Measurements from ENCODE around the gene CNN2.

Gene CNN2

DNA sequence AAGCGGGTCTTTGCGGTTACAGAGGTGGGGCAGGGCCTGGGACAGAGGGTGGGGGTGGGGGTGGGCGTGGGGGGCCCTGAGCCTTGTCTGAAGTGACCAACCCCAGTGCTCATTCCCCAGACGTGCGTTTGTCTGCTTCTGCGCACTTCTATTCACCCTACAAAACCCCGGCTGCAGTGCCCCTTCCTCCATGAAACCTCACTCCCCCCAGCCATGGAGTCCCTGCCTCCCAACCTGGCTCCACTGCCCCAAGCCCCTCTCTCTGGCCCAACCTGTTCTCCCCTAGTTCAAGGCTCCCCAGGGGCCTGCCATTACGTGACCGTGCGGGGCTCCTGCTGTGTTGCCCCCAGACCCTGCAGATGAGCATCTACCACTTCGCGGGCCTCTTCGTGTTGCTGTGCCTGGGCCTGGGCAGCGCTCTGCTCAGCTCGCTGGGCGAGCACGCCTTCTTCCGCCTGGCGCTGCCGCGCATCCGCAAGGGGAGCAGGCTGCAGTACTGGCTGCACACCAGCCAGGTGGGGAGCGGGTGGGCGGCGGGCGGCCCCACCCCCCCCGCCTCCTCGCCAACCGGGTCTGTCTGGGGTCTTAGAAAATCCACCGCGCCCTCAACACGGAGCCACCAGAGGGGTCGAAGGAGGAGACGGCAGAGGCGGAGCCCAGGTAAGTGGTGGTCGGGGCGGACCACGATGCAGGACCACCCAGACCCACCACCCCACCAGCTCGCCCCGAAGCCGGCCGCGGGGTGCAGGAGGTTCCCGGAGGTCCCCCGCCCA is 18.0 kb upstream of the CNN2 start:
- DNase-seq: no peak
- in situ Hi-C loops (cut with HindIII; ENCODE audit: low pct_ligation_motif_present, low pct_unique_long_range_greater_than_20kb, low sequenced_read_pairs): no loop called here

GRCh38 chr19:1009041-1009980 is 17.1 kb upstream of the CNN2 start:
- no peak for DNase-seq

GRCh38 chr19:1009981-1010538 is 16.3 kb upstream of the CNN2 start:
- DNase-seq: no peak
- in situ Hi-C loops (cut with HindIII; ENCODE audit: low pct_ligation_motif_present, low pct_unique_long_range_greater_than_20kb, low sequenced_read_pairs): no loop called here

More at GRCh38 chr19:1009041-1009980, 17.1 kb upstream of the CNN2 start:
- in situ Hi-C loops (cut with HindIII; ENCODE audit: low pct_ligation_motif_present, low pct_unique_long_range_greater_than_20kb, low sequenced_read_pairs): no loop called here

- DNase-seq: no peak
- in situ Hi-C loops (cut with HindIII; ENCODE audit: low pct_ligation_motif_present, low pct_unique_long_range_greater_than_20kb, low sequenced_read_pairs): no loop called here
These were observed 15.6 kb upstream of the CNN2 start for GRCh38 chr19:1010586-1011510.

GRCh38 chr19:1011831-1012333 is 14.5 kb upstream of the CNN2 start:
- in situ Hi-C loops (cut with HindIII; ENCODE audit: low pct_ligation_motif_present, low pct_unique_long_range_greater_than_20kb, low sequenced_read_pairs): no loop called here
- DNase-seq: no peak

GRCh38 chr19:1012334-1012733 is 14.1 kb upstream of the CNN2 start:
- in situ Hi-C loops (cut with HindIII; ENCODE audit: low pct_ligation_motif_present, low pct_unique_long_range_greater_than_20kb, low sequenced_read_pairs): no loop called here
- DNase-seq: no peak

GRCh38 chr19:1013218-1013617 is 13.2 kb upstream of the CNN2 start:
- no peak for DNase-seq
- in situ Hi-C loops (cut with HindIII; ENCODE audit: low pct_ligation_motif_present, low pct_unique_long_range_greater_than_20kb, low sequenced_read_pairs): no loop called here

DNA sequence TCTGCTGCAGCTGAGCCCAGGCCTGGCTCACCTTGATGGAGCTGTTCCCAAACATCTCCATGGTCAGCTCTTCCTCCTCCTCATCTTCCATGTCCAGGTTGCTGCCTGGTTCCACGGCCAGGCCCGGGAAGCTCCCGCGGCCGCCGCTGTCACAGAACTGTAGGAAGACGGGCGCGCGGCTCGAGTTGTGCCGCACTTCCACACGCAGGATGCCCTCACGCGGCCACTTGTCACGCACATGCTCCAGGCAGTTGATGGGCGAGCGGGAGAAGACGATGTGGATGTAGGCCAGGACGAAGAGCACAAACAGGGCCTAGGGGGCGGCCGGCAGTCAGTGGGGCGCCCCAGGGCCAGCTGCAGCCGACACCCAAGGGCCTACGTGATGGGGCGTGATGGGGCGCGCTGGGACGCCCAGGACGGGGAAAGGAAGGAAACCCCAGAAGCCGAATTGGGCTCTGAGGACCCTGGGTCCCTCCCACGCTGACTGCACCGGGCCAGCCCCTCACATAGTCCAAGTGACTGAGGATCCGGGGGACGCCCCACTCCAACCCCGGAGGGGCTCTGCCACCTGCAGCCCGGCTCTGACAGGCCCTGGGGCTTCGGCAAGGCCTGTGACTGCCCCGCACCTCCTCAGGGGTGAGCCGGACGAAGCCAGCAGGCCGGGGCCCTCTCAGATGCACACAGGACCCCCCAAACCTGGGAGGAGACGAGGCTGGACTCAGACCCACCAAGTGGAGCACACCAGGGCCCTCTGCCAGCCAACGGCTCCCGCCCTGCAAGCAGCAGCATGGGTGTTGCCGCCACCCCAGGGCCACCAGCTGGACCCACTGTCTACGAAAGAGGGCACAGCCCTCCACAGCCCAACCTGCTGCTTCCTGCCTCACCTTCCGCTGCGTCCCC is 12.0 kb upstream of the CNN2 start:
- in situ Hi-C loops (cut with HindIII; ENCODE audit: low pct_ligation_motif_present, low pct_unique_long_range_greater_than_20kb, low sequenced_read_pairs): no loop called here

GRCh38 chr19:1015061-1015781 is 11.2 kb upstream of the CNN2 start:
- no peak for DNase-seq
- in situ Hi-C loops (cut with HindIII; ENCODE audit: low pct_ligation_motif_present, low pct_unique_long_range_greater_than_20kb, low sequenced_read_pairs): no loop called here

More for the DNA sequence above, 12.0 kb upstream of the CNN2 start:
- DNase-seq: no peak

- in situ Hi-C loops (cut with HindIII; ENCODE audit: low pct_ligation_motif_present, low pct_unique_long_range_greater_than_20kb, low sequenced_read_pairs): no loop called here
- no peak for DNase-seq
These were observed 10.4 kb upstream of the CNN2 start for GRCh38 chr19:1015782-1016646.

- no peak for DNase-seq
- in situ Hi-C loops (cut with HindIII; ENCODE audit: low pct_ligation_motif_present, low pct_unique_long_range_greater_than_20kb, low sequenced_read_pairs): no loop called here
These were observed 9.7 kb upstream of the CNN2 start for GRCh38 chr19:1016647-1017114.

DNA sequence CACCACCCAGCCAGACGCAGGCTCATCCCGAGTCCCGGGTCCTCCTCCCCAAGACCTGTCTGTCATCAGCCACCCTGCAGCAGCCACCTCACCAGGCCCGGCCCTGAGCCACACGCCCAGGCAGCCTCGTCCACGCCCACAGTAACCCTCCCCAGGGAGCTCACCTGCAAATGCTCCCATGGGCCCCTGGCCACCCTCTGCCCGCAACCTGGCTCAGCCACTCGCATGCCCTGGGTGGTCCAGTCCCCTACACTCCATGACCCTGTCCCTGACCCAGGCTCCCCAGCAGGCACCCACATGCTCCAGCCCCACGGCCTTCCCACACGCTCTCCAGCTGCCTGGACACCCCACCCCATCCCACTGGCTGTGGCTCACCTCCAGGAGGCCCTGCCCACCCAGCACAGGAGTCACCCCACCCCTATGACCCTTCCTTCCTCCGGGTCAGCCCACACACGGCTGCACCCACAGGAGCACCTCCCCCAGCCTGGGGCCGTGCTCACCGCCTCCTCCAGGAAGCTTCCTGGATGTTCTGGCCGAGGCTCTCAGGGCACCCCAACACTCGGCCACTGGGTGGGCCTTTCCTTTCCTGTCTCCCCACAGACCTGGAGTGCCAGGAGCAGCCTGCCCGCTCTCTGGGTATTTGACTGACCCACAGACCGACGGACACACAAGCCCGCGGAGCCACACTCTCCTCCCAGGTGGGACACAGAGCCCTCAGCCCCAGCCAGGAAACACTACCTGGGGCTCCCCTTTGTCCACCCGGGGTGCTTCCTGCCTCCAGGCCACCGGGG is 9.1 kb upstream of the CNN2 start:
- in situ Hi-C loops (cut with HindIII; ENCODE audit: low pct_ligation_motif_present, low pct_unique_long_range_greater_than_20kb, low sequenced_read_pairs): no loop called here
- DNase-seq: no peak

DNA sequence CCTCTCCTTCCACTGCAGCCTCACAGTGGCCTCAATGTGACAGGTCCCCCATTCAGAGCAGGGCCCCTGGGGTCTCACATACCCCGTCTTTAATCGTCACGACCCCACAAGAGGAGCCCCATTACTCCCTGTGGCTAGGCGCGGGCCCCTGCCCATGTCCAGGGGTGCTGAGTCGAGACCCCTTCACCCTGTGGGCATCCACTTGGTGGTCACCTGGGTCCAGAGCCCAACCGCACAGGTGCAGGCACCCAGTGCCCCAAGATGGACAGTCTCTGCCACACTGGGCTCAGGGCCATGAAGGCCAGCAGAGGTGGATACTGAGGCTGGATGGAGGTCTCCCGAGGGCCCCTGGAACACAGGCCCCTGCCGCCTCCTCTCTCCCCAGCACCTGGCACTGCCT is 8.5 kb upstream of the CNN2 start:
- DNase-seq: no peak
- in situ Hi-C loops (cut with HindIII; ENCODE audit: low pct_ligation_motif_present, low pct_unique_long_range_greater_than_20kb, low sequenced_read_pairs): no loop called here

GRCh38 chr19:1018393-1018792 is 8.0 kb upstream of the CNN2 start:
- no peak for DNase-seq
- in situ Hi-C loops (cut with HindIII; ENCODE audit: low pct_ligation_motif_present, low pct_unique_long_range_greater_than_20kb, low sequenced_read_pairs): no loop called here

Measured in ACHN (cell line).